ENCODE measurements around the gene SLCO3A1.
A peak's percentile ranks its signal among the peaks of the same experiment; 100 is the strongest.
"Not testable (repeated sequence)": the region's sequence is repeated elsewhere in the genome, so short reads cannot be mapped to it uniquely, and the experiment has no call there.

Gene SLCO3A1

DNA sequence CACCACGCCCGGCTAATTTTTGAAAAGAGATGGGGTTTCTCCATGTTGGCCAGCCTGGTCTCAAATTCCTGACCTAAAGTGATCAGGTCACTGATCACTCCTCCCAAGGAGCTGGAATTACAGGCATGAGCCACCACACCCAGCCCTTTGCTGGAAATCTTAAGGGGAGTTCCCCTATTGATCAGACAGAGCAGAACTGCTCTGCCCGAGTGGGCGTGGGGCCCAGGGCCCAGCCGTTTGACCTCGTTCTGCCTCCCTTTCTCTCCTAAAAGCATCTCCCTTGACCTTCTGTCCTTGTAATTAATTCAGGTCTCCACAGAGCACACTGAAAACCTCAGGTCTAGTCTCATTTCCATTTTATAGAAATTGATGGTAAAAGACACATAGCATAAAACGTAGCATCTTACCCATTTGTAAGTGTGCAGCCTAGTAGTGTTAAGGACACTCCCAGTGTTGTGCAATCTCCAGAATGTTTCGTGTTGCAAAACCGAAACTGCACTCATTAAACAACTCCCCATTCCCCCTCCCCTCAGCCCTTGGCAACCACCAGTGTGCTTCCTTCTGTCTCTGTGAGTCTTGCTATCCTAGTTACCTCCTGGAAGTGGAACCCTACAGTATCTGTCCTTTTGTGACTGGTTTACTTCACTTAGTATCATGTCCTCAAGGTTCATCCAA, 89.3 kb downstream of the SLCO3A1 start:
- DNase-seq = peak; percentile 73

DNA sequence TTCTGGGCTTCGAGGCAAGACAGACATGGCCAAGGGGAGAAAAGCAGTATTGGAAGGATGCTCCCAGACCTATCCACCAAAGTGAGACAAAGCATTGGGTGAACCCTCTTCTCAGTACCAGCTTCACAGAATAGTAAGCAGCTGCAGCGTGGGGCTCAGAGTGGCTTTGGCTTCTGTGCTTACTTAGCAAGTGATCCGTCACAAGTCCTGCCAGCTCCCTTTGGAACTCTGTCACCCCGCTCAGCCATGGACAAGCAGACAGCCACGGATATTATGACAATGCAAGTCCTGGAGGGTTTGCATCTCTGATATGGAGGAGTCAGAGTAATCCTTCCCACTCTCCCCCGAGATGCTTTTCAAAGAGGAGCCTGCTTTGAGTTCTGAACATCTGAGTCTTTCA, 90.8 kb downstream of the SLCO3A1 start:
- DNase-seq = no peak

DNA sequence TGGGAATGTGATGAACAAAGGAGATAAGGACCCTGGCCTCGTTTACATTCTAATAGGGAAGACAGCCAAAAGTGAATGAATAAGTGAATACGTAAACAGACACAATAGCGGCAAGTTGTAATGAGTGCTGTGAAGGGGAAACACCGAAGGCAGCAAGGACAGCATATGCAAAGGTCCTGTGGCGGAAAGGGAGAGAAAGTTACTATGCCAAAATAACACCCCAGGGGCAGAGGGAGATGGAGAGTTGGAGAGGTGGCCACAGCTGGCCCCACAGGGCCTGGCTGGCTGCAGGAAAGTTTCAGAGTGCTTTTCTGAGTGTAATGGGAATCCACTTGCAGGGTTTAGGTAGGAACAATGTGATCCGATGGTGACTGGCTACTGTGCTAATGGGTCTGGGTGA, 91.9 kb downstream of the SLCO3A1 start:
- no peak for DNase-seq

DNA sequence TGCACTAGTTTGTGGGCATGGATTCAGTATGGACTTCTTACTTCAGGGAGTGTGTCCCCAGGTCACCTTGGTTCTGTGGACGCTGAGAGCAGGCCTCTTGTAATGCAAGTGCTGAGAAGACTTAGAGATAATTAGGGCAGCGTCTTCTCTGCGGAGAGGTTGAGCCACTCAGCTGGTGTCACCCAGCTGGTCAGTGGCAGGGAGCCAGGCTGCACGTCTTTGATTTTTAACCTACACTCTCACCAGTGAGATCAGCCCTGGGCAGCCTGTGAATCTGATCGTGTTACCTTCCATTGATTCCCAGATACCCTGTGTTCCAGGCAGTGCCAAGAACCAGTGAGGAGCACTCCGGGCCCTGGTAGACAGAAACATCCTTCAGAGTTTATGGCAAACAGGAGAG, 92.6 kb downstream of the SLCO3A1 start:
- DNase-seq = no peak

DNA sequence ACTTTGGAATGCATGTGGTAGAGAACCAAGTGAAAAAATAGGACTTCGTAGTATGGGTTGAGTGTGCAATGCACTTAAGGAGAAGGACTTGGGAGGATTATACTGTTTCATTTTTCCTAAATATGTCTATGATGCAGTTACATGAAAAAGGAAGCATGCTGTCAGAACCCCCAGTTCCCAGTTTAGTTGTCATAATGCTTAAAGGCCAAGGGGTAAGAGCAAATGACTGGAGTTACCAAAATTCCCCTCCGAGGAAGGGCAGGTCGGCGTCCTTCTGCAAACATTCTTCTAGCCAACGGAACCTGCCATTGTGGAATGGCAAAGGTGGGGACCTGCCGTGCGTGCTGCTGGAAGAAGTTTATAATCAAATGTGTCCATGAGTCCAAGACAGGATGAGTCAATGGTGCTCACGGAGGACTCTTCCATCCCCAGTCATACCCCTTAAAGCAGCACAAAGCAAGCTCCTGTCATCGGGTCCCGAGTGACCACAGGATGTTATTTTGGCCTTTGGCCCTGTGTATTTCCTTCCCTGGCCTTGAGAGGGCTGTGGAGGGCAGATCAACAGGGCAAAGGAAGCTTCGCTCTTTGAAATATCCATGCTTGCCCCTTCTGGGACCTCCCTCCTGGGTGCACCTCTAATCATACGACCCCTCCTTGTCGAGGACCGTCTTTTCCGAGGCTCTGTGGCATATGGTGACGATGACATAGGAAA, 93.2 kb downstream of the SLCO3A1 start:
- DNase-seq = no peak

DNA sequence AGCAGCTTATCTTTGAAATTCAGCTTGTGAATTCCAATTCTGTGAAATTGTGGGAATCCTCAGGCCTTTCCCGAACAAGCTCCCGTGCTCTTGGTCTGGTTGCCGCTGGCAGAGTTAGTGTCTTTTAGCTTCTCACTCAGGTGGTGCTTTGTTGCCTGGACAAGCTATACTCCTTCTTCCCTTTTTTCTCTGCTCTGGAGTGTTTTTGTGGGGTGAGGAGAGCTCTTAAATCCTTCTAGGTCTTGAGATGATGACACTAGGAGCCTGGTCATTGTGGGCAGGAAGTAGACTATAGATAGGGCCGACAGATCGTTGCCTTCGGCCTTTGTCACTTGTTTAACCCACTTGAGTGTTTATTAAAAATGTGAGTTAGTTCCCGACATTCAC, 93.8 kb downstream of the SLCO3A1 start:
- no peak for DNase-seq

DNA sequence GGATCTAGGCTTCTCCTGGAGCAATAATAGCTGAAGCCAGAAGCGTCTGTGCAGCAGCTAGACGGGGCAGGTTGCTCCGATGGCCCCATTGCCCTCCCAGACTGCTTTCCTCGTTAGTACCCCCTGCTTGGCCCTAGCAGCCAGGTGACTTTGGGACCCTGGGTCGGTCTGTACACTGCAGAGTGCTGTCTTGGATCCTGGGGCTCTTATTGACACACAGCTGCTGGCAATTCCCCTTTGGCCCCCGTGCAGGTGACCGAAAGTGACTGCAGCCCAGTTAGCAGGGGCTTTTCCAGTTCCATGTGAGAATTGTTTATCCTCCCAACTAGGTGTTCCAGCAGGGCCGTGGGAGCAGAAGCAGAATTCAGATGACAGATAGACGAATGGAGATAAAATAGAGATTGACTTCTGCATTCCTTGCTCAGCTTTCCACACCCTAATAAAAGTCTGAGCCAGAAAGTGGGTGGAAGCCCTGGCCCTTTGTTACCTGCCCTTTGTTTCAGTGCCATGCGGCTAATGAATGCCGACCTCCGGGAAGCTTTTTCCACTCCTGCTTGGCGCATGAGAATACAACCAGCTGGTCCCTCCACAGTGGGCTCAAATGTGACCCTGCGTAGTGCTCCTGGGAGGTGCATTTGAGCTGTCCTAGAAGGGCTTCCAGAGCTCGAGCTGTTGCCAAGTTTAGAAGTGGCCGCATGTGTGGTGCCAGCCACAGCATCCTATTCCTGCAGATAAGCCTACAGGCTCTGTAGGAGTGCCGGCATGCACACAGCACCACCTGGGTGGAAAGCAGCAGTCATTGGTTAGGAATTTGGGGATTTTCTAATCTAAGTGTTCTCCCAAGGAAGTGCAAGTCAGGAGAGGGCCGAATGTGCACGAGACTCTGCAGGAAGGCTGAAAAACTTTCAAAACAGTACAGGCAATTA, 94.4 kb downstream of the SLCO3A1 start:
- DNase-seq = peak; percentile 24

DNA sequence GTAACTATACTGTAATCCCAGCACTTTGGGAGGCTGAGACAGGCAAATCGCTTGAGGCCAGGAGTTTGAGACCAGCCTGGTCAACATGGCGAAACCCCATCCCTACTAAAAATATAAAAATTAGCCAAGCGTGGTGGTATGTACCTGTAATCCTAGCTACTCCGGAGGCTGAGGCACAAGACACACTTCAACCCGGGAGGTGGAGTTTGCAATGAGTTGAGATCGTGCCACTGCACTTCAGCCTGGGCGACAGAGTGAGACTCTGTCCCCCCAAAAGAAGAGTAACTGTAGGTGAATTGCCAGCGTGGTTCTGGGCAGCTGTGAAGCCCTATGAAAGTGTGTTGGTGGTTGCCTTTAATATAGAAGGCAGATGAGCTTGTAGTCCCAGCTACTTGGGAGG, 95.9 kb downstream of the SLCO3A1 start:
- no peak for DNase-seq

DNA sequence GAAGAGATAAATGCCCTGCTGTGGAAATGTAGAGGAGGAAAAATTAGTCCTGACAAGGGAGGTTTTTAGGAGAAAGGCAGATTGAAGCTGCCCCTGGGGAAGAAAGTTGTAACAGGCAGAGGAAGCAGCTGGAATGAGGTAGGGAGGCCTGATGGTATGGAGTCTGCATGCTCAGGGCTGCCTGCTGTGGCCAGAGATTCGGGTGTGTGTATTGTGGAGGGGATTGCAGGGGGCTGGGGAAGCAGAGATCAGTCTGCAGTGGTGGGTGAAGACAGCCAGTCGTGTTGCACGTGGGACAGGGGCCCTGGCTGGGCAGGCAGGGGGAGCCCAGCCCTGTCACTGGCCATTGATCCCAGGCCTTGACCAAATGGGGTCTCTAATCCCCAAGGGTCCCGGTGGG, 96.5 kb downstream of the SLCO3A1 start:
- no peak for DNase-seq

DNA sequence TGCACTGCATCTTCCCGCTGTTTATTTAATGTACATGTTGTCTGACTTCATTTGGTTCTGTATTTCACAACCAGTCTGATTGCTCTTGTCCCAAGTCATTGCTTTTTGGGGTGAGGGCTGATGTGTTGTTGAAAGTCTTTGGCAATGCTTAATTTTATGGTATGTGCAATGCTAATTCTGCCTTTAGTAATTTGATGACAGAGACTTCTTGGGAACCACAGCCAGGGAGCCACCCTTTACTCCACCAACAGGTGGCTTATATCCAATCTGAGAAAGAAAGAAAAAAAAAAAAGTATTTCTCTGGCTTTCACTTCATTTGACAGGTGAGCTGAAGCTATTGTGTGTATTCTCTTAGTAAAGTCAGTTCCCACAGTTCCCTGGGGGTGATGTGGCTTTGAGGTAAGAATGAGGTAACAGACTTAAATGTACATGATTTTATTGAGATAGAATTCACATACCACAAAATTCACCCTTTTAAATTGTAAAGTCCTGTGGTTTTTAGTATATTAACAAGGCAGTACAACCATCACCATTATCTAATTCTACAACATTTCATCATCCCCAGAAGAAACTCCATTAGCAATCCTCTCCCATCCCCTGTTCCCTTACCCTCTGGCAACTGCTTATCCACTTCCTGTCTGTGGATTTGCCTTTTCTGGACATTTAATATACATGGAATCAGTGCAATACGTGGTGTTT, 97.3 kb downstream of the SLCO3A1 start:
- DNase-seq = peak; percentile 30

DNA sequence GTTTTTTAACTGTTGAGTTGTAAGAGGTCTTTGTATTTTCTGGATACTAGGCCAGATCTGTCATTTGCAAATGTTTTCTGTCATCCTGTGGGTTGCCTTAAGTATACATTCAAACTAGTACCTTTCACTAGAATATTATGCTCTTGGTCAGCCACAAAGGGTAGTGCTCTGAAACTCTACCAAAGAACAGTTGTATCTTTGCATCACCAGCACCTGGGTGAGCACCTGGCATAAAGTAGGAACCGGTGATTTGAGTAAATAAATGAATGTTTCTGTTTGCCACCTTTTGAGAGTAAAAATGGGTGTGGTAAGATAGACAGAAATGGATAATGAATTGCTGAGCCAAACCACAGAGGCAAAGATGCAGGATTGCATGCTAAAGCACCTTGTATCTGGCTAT, 98.7 kb downstream of the SLCO3A1 start:
- no peak for DNase-seq

DNA sequence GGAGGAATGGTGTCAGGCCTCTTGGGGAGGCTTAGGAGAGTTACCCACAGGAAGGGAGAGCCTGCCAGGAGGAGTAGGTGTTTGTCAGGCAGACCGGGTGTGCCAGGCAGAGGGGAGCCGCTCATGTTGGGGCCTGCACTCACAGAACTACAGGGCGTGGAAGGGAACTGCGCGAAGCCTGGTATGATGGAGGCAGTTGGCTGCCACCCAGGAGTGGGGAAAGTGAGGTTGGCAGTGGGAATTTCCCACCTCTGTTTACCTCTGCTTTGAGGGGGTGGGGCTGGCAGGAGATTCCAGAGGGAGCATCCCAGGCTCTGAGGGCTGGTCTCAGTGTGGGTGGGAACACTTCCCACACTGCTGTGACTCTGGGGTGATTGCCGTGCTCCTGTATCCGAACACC, 99.9 kb downstream of the SLCO3A1 start:
- DNase-seq = no peak

DNA sequence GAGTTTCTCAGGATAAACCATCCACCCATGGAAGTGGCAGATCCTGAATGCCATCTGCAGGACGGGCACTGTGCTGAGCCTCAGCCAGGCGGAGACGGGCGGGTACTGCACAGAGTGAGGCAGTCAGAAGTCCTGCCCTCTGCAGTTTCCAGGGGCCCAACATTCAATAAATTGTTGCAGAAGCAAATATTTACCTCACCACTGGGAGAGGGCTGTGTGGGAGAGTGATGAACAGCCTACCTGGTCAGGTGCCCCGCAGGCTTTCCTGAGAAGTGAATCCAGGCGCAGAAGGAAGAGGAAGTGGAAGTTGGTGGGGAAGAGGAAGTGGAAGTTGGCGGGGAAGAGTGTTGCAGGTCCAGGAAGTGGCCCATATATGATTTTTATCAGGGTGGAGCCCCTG, 100.8 kb downstream of the SLCO3A1 start:
- no peak for DNase-seq

DNA sequence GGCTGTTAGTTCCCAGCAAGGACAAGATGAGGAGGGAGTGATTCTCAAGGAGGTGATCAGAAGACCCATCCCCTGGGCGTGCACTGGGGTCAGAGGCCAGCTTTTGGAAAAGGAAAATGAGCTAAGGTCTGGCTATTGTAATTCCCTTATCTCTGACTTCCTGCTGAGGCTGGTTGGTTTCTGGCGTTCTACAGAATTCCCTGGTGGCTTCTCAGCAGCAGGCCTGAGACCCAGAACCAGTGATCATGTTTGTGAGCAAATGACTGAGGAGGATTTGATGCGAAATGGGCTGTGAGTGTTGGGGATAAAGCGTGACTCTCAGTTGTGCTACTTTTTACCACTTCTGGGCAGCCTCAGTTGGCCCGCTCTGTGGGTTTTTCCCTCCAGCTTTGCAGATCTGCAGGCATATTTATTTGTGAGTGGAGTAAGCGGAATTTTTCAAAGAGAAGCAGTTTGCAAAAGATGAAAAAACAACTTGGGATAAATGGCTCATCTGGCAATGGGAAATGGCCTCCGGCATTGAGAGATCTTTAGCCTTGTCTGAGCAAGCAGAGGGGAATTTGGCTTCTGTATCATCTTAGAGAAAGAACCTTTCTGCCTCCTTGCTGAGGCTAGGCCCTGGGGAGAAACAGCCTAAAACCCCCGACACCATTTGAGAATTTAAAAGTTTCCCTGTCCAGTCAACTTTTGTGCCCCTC, 102.7 kb downstream of the SLCO3A1 start:
- no peak for DNase-seq

DNA sequence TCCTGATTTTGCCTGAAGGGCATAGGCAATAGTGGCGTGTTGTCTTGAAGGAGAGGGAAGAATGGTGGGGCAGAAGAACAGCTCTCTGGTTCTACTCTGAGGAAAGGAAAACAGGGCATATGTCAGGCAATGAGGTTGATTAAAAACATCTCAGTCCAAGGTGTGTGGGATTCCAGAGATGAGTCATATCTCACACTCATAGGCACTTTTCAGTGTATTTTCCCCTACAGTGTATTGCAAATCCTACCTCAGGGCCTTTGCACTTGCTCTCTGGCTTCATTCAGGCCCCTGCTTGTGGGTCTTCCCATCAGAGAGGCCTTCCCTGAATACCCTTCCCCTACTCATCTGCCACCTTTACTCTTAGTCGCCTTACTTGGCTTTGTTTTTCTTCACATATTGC, 107.8 kb downstream of the SLCO3A1 start:
- DNase-seq = no peak

DNA sequence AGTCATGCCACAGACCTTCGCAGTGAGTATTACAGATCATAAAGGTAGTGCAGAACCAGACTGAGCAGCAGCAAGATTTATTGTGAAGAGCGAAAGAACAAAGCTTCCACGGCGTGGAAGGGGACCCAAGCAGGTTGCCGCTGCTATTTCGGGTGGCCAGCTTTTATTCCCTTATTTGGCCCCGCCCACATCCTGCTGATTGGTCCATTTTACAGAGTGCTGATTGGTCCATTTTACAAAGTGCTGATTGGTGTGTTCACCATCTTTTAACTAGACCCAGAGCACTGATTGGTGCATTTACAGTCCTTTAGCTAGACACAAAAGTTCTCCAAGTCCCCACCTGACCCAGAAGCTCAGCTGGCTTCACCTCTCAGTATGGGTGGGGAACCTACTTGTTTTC, 110.2 kb downstream of the SLCO3A1 start:
- not testable (repeated sequence) for DNase-seq

DNA sequence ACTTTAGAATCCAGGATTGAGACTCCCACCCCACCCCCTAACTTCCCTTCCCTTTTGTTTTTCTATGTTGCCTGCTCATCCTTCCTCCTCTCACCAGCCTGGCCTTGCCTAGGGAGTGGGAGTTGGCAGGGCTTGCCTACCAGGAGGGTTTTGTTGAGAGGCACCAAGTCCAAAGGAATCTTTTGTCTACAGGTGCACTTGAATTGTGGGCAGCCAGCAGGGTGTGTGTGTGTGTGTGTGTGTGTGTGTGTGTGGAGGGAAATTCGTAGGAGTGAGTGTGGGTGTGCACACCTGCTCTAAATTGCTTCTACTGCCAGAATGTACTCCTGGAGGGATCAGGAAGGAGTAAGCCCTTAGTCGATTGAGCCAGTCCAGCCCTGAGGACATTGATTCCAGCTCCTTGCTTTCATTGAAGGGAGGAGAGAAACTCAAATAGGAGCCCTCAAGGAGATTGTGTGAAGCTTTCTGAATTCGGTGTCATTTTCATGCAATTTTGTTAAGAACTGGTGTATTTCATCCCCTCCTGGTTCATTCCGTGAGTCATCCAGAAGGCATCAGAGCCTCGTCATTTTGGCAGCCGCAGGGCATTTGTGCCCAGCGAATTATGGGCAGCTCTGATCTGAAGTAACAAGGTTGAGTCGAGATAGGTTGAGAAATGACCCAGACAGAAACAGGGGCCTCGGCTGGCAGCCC, 112.1 kb downstream of the SLCO3A1 start:
- DNase-seq = peak; percentile 7

DNA sequence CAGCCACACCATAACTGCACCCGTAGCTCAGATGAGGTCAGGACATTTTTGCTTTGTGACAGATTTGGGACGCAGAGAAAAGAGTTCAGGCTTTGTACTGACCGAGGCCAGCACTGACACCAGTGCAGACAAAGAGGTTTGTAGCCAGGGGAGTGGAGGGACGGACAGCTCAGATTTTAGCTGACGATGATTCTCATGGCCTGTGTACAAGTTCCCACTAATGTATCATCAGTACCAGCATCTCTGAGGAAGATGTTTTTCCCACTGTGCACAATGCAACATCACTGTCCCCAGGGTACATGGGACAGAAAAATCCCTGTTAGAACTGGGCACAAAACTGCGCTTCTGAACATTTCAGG, 112.7 kb downstream of the SLCO3A1 start:
- no peak for DNase-seq

DNA sequence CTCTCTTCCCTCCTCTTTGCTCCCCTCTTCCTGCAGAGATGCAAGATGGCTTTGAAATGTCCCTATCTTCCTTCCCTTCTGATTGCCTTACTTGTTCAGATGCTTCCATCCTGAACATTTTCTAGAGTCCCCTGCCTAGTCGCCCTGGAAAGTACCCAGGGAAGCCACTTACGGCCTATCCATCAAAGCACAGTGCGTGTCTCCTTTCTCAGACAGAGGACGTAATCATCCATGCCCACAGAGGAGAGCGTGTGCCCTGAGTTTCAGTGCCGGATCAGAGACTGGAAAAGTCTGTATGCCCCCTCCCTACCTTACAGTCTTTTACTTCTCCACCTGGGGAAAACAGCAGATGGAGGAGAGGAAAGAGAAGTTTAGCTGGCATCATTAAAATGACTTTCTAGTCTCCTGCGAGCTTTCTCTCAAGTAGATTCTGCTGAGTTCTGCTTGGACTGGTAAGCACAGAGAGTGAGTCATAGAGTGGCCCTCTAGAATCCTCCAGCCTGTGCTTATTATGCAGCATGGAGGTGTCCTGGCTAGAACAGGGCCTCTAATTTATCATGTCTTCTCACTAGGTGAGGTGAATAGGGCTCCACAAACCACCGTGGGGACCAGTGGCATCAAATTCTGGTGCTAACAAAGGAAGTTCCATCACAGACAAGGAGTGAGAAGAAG, 114.6 kb downstream of the SLCO3A1 start:
- no peak for DNase-seq

DNA sequence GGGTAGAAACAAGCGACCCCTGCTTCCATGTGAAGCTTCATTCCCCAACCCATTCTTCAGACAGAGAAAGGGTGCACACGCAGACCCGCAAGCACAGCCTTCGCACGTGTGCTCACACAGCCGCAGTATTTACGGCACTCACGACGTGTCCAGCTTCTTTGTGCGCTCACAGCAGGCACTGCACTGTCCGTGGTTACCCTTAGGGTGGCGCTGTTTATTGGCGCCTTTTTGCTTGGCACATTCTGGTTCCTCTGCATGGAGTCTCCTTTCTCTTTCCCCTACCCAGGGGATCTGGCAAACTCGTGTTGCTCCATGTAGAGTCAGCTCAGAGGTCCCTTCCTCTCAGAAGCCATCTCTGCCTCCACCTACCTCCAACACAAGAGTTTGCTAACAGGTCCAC, 115.1 kb downstream of the SLCO3A1 start:
- DNase-seq = no peak

DNA sequence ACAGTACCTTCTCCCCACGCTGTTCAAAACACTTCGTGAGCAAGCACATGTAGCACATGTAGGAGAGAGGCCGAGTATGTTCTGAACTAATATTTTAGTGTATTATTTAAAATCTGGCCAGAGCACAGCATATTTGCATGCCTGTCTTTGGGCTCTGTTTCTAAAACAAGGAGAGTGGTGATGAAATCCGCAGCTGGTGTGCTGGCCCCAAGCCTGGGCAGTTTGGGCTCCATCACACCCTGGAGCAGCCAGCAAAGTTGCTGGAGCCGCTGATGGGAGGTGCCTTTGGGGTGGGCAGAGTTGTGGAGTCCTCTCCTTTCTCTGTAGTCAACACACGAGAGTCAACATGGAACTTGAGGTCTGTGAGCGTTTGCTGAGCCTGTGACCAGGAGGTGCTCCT, 116.6 kb downstream of the SLCO3A1 start:
- no peak for DNase-seq
